HEK293 (cell line): ENCODE measurements around the gene PHGDH.

Experiments used
- BCL11B ChIP-seq: fragments of 450-650 bp; formaldehyde crosslinking; IDR thresholded peaks from 2 replicates; pipeline ENCODE4 v1.5.1; 2016; ENCODE audit warnings: low read depth, missing biosample characterization, missing genetic modification characterization
- FEZF1 ChIP-seq: fragments of 450-650 bp; formaldehyde crosslinking; IDR thresholded peaks from 2 replicates; pipeline ENCODE4 v1.5.1; 2016; ENCODE audit warnings: missing biosample characterization, missing genetic modification characterization
- GFI1B ChIP-seq: fragments of 450-650 bp; formaldehyde crosslinking; IDR thresholded peaks from 2 replicates; pipeline ENCODE4 v1.5.1; 2016; ENCODE audit warnings: missing biosample characterization, missing genetic modification characterization
- GLI4 ChIP-seq: fragments of 450-650 bp; formaldehyde crosslinking; IDR thresholded peaks from 2 replicates; pipeline ENCODE4 v1.5.1; 2016; ENCODE audit warnings: missing biosample characterization, missing genetic modification characterization
- HIC1 ChIP-seq: fragments of 450-650 bp; formaldehyde crosslinking; IDR thresholded peaks from 2 replicates; pipeline ENCODE4 v1.5.1; 2016; ENCODE audit warnings: missing biosample characterization, missing genetic modification characterization
- HOXC10 ChIP-seq: sonication (generic); formaldehyde crosslinking; IDR thresholded peaks from 2 replicates; pipeline ENCODE4 v1.8.1; 2023; ENCODE audit warnings: mild to moderate bottlenecking, missing genetic modification reagents
- KLF1 ChIP-seq: fragments of 450-650 bp; formaldehyde crosslinking; IDR thresholded peaks from 2 replicates; pipeline ENCODE4 v1.5.1; 2016; ENCODE audit warnings: missing biosample characterization, missing genetic modification characterization
- MYNN ChIP-seq: fragments of 450-650 bp; formaldehyde crosslinking; IDR thresholded peaks from 2 replicates; pipeline ENCODE4 v1.5.1; 2016; ENCODE audit warnings: missing biosample characterization, missing genetic modification characterization, borderline replicate concordance
- RBAK ChIP-seq: fragments of 450-650 bp; formaldehyde crosslinking; IDR thresholded peaks from 2 replicates; pipeline ENCODE4 v1.5.1; 2016; ENCODE audit warnings: missing biosample characterization, missing genetic modification characterization
- SALL2 ChIP-seq: fragments of 450-650 bp; formaldehyde crosslinking; IDR thresholded peaks from 2 replicates; pipeline ENCODE4 v1.5.0; 2017; ENCODE audit warnings: missing biosample characterization, mild to moderate bottlenecking, missing genetic modification characterization, borderline replicate concordance
- SCRT1 ChIP-seq: fragments of 450-650 bp; formaldehyde crosslinking; IDR thresholded peaks from 2 replicates; pipeline ENCODE4 v1.5.1; 2016; ENCODE audit warnings: missing biosample characterization, missing genetic modification characterization, borderline replicate concordance
- ZBTB6 ChIP-seq: fragments of 450-650 bp; formaldehyde crosslinking; IDR thresholded peaks from 2 replicates; pipeline ENCODE4 v1.5.1; 2017; ENCODE audit warnings: missing biosample characterization, missing genetic modification characterization
- ZNF114 ChIP-seq: fragments of 450-650 bp; formaldehyde crosslinking; IDR thresholded peaks from 2 replicates; pipeline ENCODE4 v1.5.0; 2017; ENCODE audit warnings: missing biosample characterization, missing genetic modification characterization
- ZNF211 ChIP-seq: fragments of 450-650 bp; formaldehyde crosslinking; IDR thresholded peaks from 2 replicates; pipeline ENCODE4 v1.5.1; 2016; ENCODE audit warnings: low read depth, missing biosample characterization, missing genetic modification characterization
- ZNF239 ChIP-seq: fragments of 450-650 bp; formaldehyde crosslinking; IDR thresholded peaks from 2 replicates; pipeline ENCODE4 v1.5.1; 2016; ENCODE audit warnings: missing biosample characterization, missing genetic modification characterization
- ZNF280D ChIP-seq: fragments of 450-650 bp; formaldehyde crosslinking; IDR thresholded peaks from 2 replicates; pipeline ENCODE4 v1.5.1; 2016; ENCODE audit warnings: missing biosample characterization, missing genetic modification characterization
- ZNF426 ChIP-seq: fragments of 450-650 bp; formaldehyde crosslinking; IDR thresholded peaks from 2 replicates; pipeline ENCODE4 v1.5.1; 2017; ENCODE audit warnings: missing biosample characterization, missing genetic modification characterization, mild to moderate bottlenecking, inconsistent platforms, moderate library complexity
- ZNF488 ChIP-seq: fragments of 450-650 bp; formaldehyde crosslinking; IDR thresholded peaks from 2 replicates; pipeline ENCODE4 v1.5.1; 2016; ENCODE audit warnings: missing biosample characterization, missing genetic modification characterization
- ZNF518A ChIP-seq: fragments of 450-650 bp; formaldehyde crosslinking; conservative IDR thresholded peaks from 2 replicates; pipeline ENCODE4 v1.5.1; 2016; ENCODE audit warnings: low read depth, missing biosample characterization, missing genetic modification characterization
- ZNF571 ChIP-seq: fragments of 450-650 bp; formaldehyde crosslinking; IDR thresholded peaks from 2 replicates; pipeline ENCODE4 v1.5.0; 2017; ENCODE audit warnings: missing biosample characterization, missing genetic modification characterization
- ZNF600 ChIP-seq: fragments of 450-650 bp; formaldehyde crosslinking; IDR thresholded peaks from 2 replicates; pipeline ENCODE4 v1.5.1; 2016; ENCODE audit warnings: missing biosample characterization, missing genetic modification characterization
- ZNF621 ChIP-seq: fragments of 450-650 bp; formaldehyde crosslinking; IDR thresholded peaks from 2 replicates; pipeline ENCODE4 v1.5.1; 2017; ENCODE audit warnings: missing biosample characterization, missing genetic modification characterization
- ZNF785 ChIP-seq: fragments of 450-650 bp; formaldehyde crosslinking; IDR thresholded peaks from 2 replicates; pipeline ENCODE4 v1.5.1; 2016; ENCODE audit warnings: missing biosample characterization, missing genetic modification characterization
- ZSCAN23 ChIP-seq: fragments of 450-650 bp; formaldehyde crosslinking; IDR thresholded peaks from 2 replicates; pipeline ENCODE4 v1.5.1; 2016; ENCODE audit warnings: missing biosample characterization, missing genetic modification characterization
- ZSCAN4 ChIP-seq: fragments of 450-650 bp; formaldehyde crosslinking; IDR thresholded peaks from 2 replicates; pipeline ENCODE4 v1.5.1; 2017; ENCODE audit warnings: missing biosample characterization, missing genetic modification characterization

PHGDH gene

GRCh38 chr1:119779869-119780356 is 68.2 kb downstream of the PHGDH start (continued):
- TF ChIP-seq SALL2 (tag by site-specific recombination) (no peak), HOXC10 (CRISPR knock-in tag) (no peak), ZSCAN23 (no peak), MYNN (tag by site-specific recombination) (no peak), ZNF426 (no peak), ZNF239 (tag by site-specific recombination) (no peak), ZSCAN4 (tag by site-specific recombination) (no peak), ZNF114 (tag by site-specific recombination) (no peak), ZNF518A (no peak; the same call in 1 of the 2 replicates), RBAK (tag by site-specific recombination) (no peak), ZNF600 (tag by site-specific recombination) (0 out of 2 replicates have a peak, but pooled peaks have one; percentile 33), HIC1 (tag by site-specific recombination) (no peak), BCL11B (tag by site-specific recombination) (no peak), ZNF280D (tag by site-specific recombination) (no peak), ZNF785 (no peak), ZNF488 (tag by site-specific recombination) (no peak), GLI4 (no peak), ZNF211 (tag by site-specific recombination) (no peak), FEZF1 (tag by site-specific recombination) (no peak), KLF1 (tag by site-specific recombination) (no peak), ZNF621 (tag by site-specific recombination) (no peak), ZNF571 (tag by site-specific recombination) (no peak), GFI1B (peak; percentile 89), SCRT1 (no peak), ZBTB6 (tag by site-specific recombination) (no peak)
